Trophoblast cell (in vitro differentiated cells and primary cell): Measurements from ENCODE around the gene AKAP6.

Experiments used
- DNase-seq, 2 donors: peaks; one replicate each; pipeline ENCODE4 v3.0.0-alpha.2; 2016
- H2AFZ ChIP-seq: 2 replicates; pipeline ENCODE4 v1.6.1; 2013; ENCODE audit warnings: low read length, moderate library complexity, mild to moderate bottlenecking; ENCODE audit not compliant: insufficient read depth, poor library complexity
- H2AK5ac ChIP-seq: 2 replicates; pipeline ENCODE4 v1.6.1; 2013; ENCODE audit warnings: mild to moderate bottlenecking, low read length
- H2BK120ac ChIP-seq: 2 replicates; pipeline ENCODE4 v1.6.1; 2013; ENCODE audit warnings: low read length, mild to moderate bottlenecking, moderate library complexity; ENCODE audit not compliant: insufficient read depth, poor library complexity
- H2BK12ac ChIP-seq: 2 replicates; pipeline ENCODE4 v1.6.1; 2013; ENCODE audit warnings: mild to moderate bottlenecking, low read length, moderate library complexity
- H2BK5ac ChIP-seq: 2 replicates; pipeline ENCODE4 v1.6.1; 2013; ENCODE audit warnings: low read length, low read depth, moderate library complexity, mild to moderate bottlenecking; ENCODE audit not compliant: poor library complexity
- H3K14ac ChIP-seq: 2 replicates; pipeline ENCODE4 v1.6.1; 2013; ENCODE audit warnings: mild to moderate bottlenecking, low read length
- H3K18ac ChIP-seq: 2 replicates; pipeline ENCODE4 v1.6.1; 2013; ENCODE audit warnings: mild to moderate bottlenecking, low read length
- H3K23ac ChIP-seq: 2 replicates; pipeline ENCODE4 v1.6.1; 2013; ENCODE audit warnings: low read length
- H3K27ac ChIP-seq: 2 replicates; pipeline ENCODE4 v1.5.1; 2013; ENCODE audit warnings: low read depth, mild to moderate bottlenecking, inconsistent platforms, low read length, moderate library complexity
- H3K27me3 ChIP-seq: 2 replicates; pipeline ENCODE4 v1.6.1; 2013; ENCODE audit warnings: inconsistent platforms, mild to moderate bottlenecking, low read length, moderate library complexity; ENCODE audit not compliant: insufficient read depth
- H3K36me3 ChIP-seq, 2 experiments: 1 replicate in 1 of 2; 2 replicates in 1 of 2; pipeline ENCODE4 v1.6.1; 2013; ENCODE audit warnings: low read length in 2 of 2, mild to moderate bottlenecking in 2 of 2, moderate library complexity in 1 of 2; ENCODE audit not compliant: insufficient read depth in 2 of 2, control insufficient read depth in 1 of 2
- H3K4ac ChIP-seq: 2 replicates; pipeline ENCODE4 v1.6.1; 2013; ENCODE audit warnings: low read depth, mild to moderate bottlenecking, low read length, moderate library complexity
- H3K4me1 ChIP-seq, 2 experiments: 1 replicate in 1 of 2; 2 replicates in 1 of 2; pipeline ENCODE4 v1.6.1; 2013; ENCODE audit warnings: low read length in 2 of 2, mild to moderate bottlenecking in 2 of 2, moderate library complexity in 1 of 2; ENCODE audit not compliant: insufficient read depth in 2 of 2, control insufficient read depth in 1 of 2
- H3K4me2 ChIP-seq: 2 replicates; pipeline ENCODE4 v1.6.1; 2013; ENCODE audit warnings: inconsistent platforms, mild to moderate bottlenecking, low read length, moderate library complexity
- H3K4me3 ChIP-seq: 2 replicates; pipeline ENCODE4 v1.5.1; 2013; ENCODE audit warnings: mild to moderate bottlenecking, low read depth, low read length, inconsistent platforms
- H3K79me1 ChIP-seq: one replicate; pipeline ENCODE4 v1.6.1; 2013; ENCODE audit warnings: low read length
- H3K79me2 ChIP-seq: 2 replicates; pipeline ENCODE4 v1.6.1; 2013; ENCODE audit warnings: low read length, mild to moderate bottlenecking; ENCODE audit not compliant: control insufficient read depth, insufficient read depth, poor library complexity
- H3K9ac ChIP-seq: 2 replicates; pipeline ENCODE4 v1.6.1; 2013; ENCODE audit warnings: mild to moderate bottlenecking, low read length
- H3K9me3 ChIP-seq: 2 replicates; pipeline ENCODE4 v1.6.1; 2013; ENCODE audit warnings: low read depth, mild to moderate bottlenecking, control low read depth, inconsistent platforms, low read length; ENCODE audit not compliant: insufficient read depth
- H4K12ac ChIP-seq: 2 replicates; pipeline ENCODE4 v1.6.1; 2013; ENCODE audit warnings: low read depth, mild to moderate bottlenecking, low read length, moderate library complexity
- H4K8ac ChIP-seq: 2 replicates; pipeline ENCODE4 v1.6.1; 2013; ENCODE audit warnings: low read depth, mild to moderate bottlenecking, low read length, moderate library complexity
- H4K91ac ChIP-seq: one replicate; pipeline ENCODE4 v1.6.1; 2013; ENCODE audit warnings: low read depth, mild to moderate bottlenecking, low read length, moderate library complexity
- WGBS: extraction: QIAGEN DNeasy Blood & Tissue Kit; methylation state at CpG from one replicate; pipeline ENCODE4 v1.1.7; 2013; ENCODE audit warnings: missing lambda C conversion rate; ENCODE audit not compliant: insufficient read length, insufficient coverage; ENCODE audit errors: extremely low coverage; 5-methylcytosine and 5-hydroxymethylcytosine counted together

The AKAP6 gene

GRCh38 chr14:32300136-32300535 lies 29.0 kb upstream of the AKAP6 start:
- H3K9me3 ChIP-seq, result no peaks in the 10 kb centered on the region
- no CpG with 5 or more reads among the region's 1 CpG for WGBS

GRCh38 chr14:32303865-32304264 lies 25.2 kb upstream of the AKAP6 start:
- no peak overlapping the region for H3K14ac ChIP-seq
- H3K36me3 ChIP-seq, result no peaks in the 10 kb centered on the region
- no peak overlapping the region for H2BK5ac ChIP-seq
- no peak overlapping the region for H3K27ac ChIP-seq
- no peak overlapping the region for H2BK12ac ChIP-seq
- H3K23ac ChIP-seq, result no peak overlapping the region
- no peaks in the 10 kb centered on the region for H3K4me1 ChIP-seq
- H3K4me3 ChIP-seq, result no peak overlapping the region
- H3K4me2 ChIP-seq, result no peak overlapping the region
- H3K9me3 ChIP-seq, result no peaks in the 10 kb centered on the region
- no peak overlapping the region for H4K12ac ChIP-seq
- H2AFZ ChIP-seq, result no peak overlapping the region
- no peak for DNase-seq
- no peak overlapping the region for H4K8ac ChIP-seq
- H3K27me3 ChIP-seq, result no peaks in the 10 kb centered on the region
- H2AK5ac ChIP-seq, result no peak overlapping the region
- H3K9ac ChIP-seq, result no peak overlapping the region
- no peaks in the 10 kb centered on the region for H3K79me2 ChIP-seq
- H3K4ac ChIP-seq, result no peak overlapping the region
- H4K91ac ChIP-seq, result no peak overlapping the region
- no peak overlapping the region for H3K18ac ChIP-seq
- no peak overlapping the region for H2BK120ac ChIP-seq
- H3K79me1 ChIP-seq, result no peaks in the 10 kb centered on the region

More at GRCh38 chr14:32300136-32300535, 29.0 kb upstream of the AKAP6 start:
- Histone ChIP-seq H3K14ac (no peak overlapping the region), H3K9ac (no peak overlapping the region), H3K4me3 (no peak overlapping the region), H4K8ac (no peak overlapping the region), H2BK5ac (no peak overlapping the region), H2BK120ac (no peak overlapping the region), H4K12ac (no peak overlapping the region), H3K27me3 (no peaks in the 10 kb centered on the region), H3K4me2 (no peak overlapping the region), H3K23ac (no peak overlapping the region), H3K36me3 (no peaks in the 10 kb centered on the region), H3K4ac (no peak overlapping the region), H3K27ac (no peak overlapping the region), H2AK5ac (no peak overlapping the region), H2AFZ (no peak overlapping the region), H3K79me2 (no peaks in the 10 kb centered on the region), H3K18ac (no peak overlapping the region), H3K79me1 (no peaks in the 10 kb centered on the region), H3K4me1 (no peaks in the 10 kb centered on the region), H4K91ac (no peak overlapping the region), H2BK12ac (no peak overlapping the region)
- DNase-seq, result no peak

- no peak overlapping the region for H3K23ac ChIP-seq
- H2AK5ac ChIP-seq, result no peak overlapping the region
- no peak overlapping the region for H3K27ac ChIP-seq
- H3K4me1 ChIP-seq, result no peaks in the 10 kb centered on the region
- no peak overlapping the region for H2BK12ac ChIP-seq
- H3K27me3 ChIP-seq, result no peaks in the 10 kb centered on the region
- no peak overlapping the region for H2AFZ ChIP-seq
- no peak overlapping the region for H3K4ac ChIP-seq
- no peak overlapping the region for H3K4me3 ChIP-seq
- H3K18ac ChIP-seq, result no peak overlapping the region
- no peak overlapping the region for H3K9ac ChIP-seq
- H3K36me3 ChIP-seq, result no peaks in the 10 kb centered on the region
- no peak overlapping the region for H3K4me2 ChIP-seq
- no peak overlapping the region for H4K91ac ChIP-seq
- DNase-seq, result no peak
- no peak overlapping the region for H4K8ac ChIP-seq
- no CpG with 5 or more reads among the region's 3 CpGs for WGBS
- H3K79me1 ChIP-seq, result no peaks in the 10 kb centered on the region
- no peaks in the 10 kb centered on the region for H3K79me2 ChIP-seq
- H2BK120ac ChIP-seq, result no peak overlapping the region
- no peak overlapping the region for H4K12ac ChIP-seq
- no peak overlapping the region for H3K14ac ChIP-seq
- H3K9me3 ChIP-seq, result no peaks in the 10 kb centered on the region
- no peak overlapping the region for H2BK5ac ChIP-seq
Observed at GRCh38 chr14:32304296-32304695, 24.8 kb upstream of the AKAP6 start.

GRCh38 chr14:32306549-32306948 lies 22.5 kb upstream of the AKAP6 start:
- Histone ChIP-seq H4K91ac (no peak overlapping the region), H3K14ac (no peak overlapping the region), H3K4me1 (no peaks in the 10 kb centered on the region), H3K23ac (no peak overlapping the region), H3K79me1 (no peaks in the 10 kb centered on the region), H2AFZ (no peak overlapping the region), H2BK5ac (no peak overlapping the region), H3K4me2 (no peak overlapping the region), H2BK120ac (no peak overlapping the region), H3K9ac (no peak overlapping the region), H3K27me3 (no peaks in the 10 kb centered on the region), H3K9me3 (no peaks in the 10 kb centered on the region), H4K12ac (no peak overlapping the region), H3K27ac (no peak overlapping the region), H3K4ac (no peak overlapping the region), H3K18ac (no peak overlapping the region), H2AK5ac (no peak overlapping the region), H3K4me3 (no peak overlapping the region), H3K79me2 (no peaks in the 10 kb centered on the region), H2BK12ac (no peak overlapping the region), H3K36me3 (no peaks in the 10 kb centered on the region), H4K8ac (no peak overlapping the region)
- DNase-seq, result no peak
- no CpG with 5 or more reads among the region's 3 CpGs for WGBS
